COLO829 (cell line): ENCODE measurements around the gene ATP2C2.

Source experiments
- DNase-seq: peaks from one replicate; pipeline ENCODE4 v3.0.0; 2012; ENCODE audit warnings: low spot score

Gene ATP2C2

GRCh38 chr16:84497418-84498222, 129.3 kb downstream of the ATP2C2 start:
- DNase-seq, result no peak

GRCh38 chr16:84498223-84498610, 129.9 kb downstream of the ATP2C2 start:
- no peak for DNase-seq

- no peak for DNase-seq
Measured at GRCh38 chr16:84498859-84499620, 130.7 kb downstream of the ATP2C2 start.

- no peak for DNase-seq
Measured at GRCh38 chr16:84499638-84500037, 131.3 kb downstream of the ATP2C2 start.

GRCh38 chr16:84500531-84500930, 132.2 kb downstream of the ATP2C2 start:
- no peak for DNase-seq

GRCh38 chr16:84501077-84501735, 132.9 kb downstream of the ATP2C2 start:
- DNase-seq, result no peak

GRCh38 chr16:84502075-84502474, 133.7 kb downstream of the ATP2C2 start:
- DNase-seq, result no peak

- no peak for DNase-seq
Measured at GRCh38 chr16:84502581-84502980, 134.2 kb downstream of the ATP2C2 start.

- DNase-seq, result no peak
Measured at GRCh38 chr16:84503751-84504395, 135.5 kb downstream of the ATP2C2 start.

GRCh38 chr16:84504420-84505248, 136.3 kb downstream of the ATP2C2 start, which contains the start of gene MEAK7:
Gene MEAK7 (minus strand): TSS chr16:84504659. CDS start chr16:84498086, 6,573 bp downstream.
- peak; percentile 97 for DNase-seq

- no peak for DNase-seq
Measured at GRCh38 chr16:84505249-84506187, 137.2 kb downstream of the ATP2C2 start.

GRCh38 chr16:84507011-84507982, 139.0 kb downstream of the ATP2C2 start:
- no peak for DNase-seq

GRCh38 chr16:84508502-84508901, 140.2 kb downstream of the ATP2C2 start:
- no peak for DNase-seq

- DNase-seq, result no peak
Measured at GRCh38 chr16:84509032-84509950, 141.0 kb downstream of the ATP2C2 start.

GRCh38 chr16:84511180-84511800, 143.0 kb downstream of the ATP2C2 start:
- peak; percentile 42 for DNase-seq

- DNase-seq, result no peak
Measured at GRCh38 chr16:84511831-84512230, 143.5 kb downstream of the ATP2C2 start.

- DNase-seq, result no peak
Measured at GRCh38 chr16:84513123-84513522, 144.8 kb downstream of the ATP2C2 start.
